ENCODE measurements around the gene SPC25. TPM values are rescaled to one million over a fixed set of nuclear protein-coding genes. Genes with fewer than 3 reads are reported as not detected.

SPC25 gene
- total RNA-seq, 1 experiment from 2014 or later, result 20.7 TPM

DNA sequence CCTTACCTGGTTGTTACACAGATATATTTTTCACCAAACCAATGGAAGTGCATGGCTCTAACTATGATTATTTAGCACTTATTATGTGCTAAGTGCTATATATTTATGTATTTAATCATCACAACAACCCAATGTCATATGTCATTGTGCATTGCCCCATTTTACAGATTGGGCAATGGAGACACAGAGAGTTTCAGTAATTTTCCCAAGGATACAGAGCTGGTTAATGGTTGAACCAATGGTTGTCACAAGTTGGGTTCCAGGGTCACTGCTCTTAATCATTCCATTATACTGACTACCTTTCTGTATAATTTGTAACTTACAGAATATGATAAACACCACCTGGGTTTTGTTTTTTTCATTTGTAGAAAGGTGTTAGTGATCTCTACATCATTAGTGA lies 58.6 kb downstream of the SPC25 start:
- Histone ChIP-seq H3K9me2 (ENCODE audit: insufficient read depth) (no peaks in the 10 kb centered on the region), H3K79me2 (ENCODE audit: low read depth) (no peaks in the 10 kb centered on the region), H2AFZ (no peak overlapping the region), H3K4me2 (no peak overlapping the region), H3K27ac (no peak overlapping the region), H4K20me1 (ENCODE audit: insufficient read depth) (no peaks in the 10 kb centered on the region), H3K36me3 (ENCODE audit: low read depth) (no peaks in the 10 kb centered on the region), H3K4me3 (no peak overlapping the region), H3K4me1 (replicated peaks; ENCODE audit: insufficient read depth) (no peaks in the 10 kb centered on the region), H3K27me3 (ENCODE audit: insufficient read depth, low read depth) (no peaks in the 10 kb centered on the region), H3K9me3 (ENCODE audit: insufficient read depth, low read depth) (no peaks in the 10 kb centered on the region), H3F3A (ENCODE audit: insufficient read depth, low read depth) (no peaks in the 10 kb centered on the region)
- ChIA-PET POLR2A (ENCODE audit: unreplicated experiment) (no interaction called here), CTCF (no interaction called here)
- no peak for DNase-seq
- intact Hi-C loops (cut with micrococcal nuclease; ENCODE audit: unreplicated experiment), result no loop called here
- TF ChIP-seq, protein P1, sequence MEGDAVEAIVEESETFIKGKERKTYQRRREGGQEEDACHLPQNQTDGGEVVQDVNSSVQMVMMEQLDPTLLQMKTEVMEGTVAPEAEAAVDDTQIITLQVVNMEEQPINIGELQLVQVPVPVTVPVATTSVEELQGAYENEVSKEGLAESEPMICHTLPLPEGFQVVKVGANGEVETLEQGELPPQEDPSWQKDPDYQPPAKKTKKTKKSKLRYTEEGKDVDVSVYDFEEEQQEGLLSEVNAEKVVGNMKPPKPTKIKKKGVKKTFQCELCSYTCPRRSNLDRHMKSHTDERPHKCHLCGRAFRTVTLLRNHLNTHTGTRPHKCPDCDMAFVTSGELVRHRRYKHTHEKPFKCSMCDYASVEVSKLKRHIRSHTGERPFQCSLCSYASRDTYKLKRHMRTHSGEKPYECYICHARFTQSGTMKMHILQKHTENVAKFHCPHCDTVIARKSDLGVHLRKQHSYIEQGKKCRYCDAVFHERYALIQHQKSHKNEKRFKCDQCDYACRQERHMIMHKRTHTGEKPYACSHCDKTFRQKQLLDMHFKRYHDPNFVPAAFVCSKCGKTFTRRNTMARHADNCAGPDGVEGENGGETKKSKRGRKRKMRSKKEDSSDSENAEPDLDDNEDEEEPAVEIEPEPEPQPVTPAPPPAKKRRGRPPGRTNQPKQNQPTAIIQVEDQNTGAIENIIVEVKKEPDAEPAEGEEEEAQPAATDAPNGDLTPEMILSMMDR (conservative IDR thresholded peaks at IDR 0.05), result no peak
- TF ChIP-seq EZH2 (IDR thresholded peaks at IDR 0.05; ENCODE audit: low read depth), result no peak
- no TSS peak for BruUV-seq (replicated peaks)

DNA sequence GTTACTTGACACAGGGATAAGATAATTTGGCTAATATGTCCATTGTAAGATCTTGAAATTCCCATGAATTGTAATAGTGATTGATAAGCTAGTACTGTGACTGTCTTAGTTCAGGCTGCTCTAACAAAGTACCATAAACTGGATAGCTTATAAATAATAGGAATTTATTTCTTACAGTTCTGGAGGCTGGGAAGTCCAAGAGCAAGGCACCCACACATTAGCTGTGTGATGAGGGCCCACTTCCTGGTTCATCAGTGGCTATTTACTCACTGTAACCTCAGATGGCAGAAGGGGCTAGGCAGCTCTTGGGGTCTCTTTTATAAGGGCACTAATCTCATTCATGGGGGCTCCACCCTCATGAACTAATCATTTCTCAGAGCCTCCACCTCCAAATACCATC lies 59.3 kb downstream of the SPC25 start:
- Histone ChIP-seq H3F3A (ENCODE audit: insufficient read depth, low read depth) (no peaks in the 10 kb centered on the region), H3K27ac (no peak overlapping the region), H3K4me3 (no peak overlapping the region), H2AFZ (no peak overlapping the region), H3K4me2 (no peak overlapping the region), H4K20me1 (ENCODE audit: insufficient read depth) (no peaks in the 10 kb centered on the region), H3K27me3 (ENCODE audit: insufficient read depth, low read depth) (no peaks in the 10 kb centered on the region), H3K36me3 (ENCODE audit: low read depth) (no peaks in the 10 kb centered on the region), H3K4me1 (replicated peaks; ENCODE audit: insufficient read depth) (no peaks in the 10 kb centered on the region), H3K9me3 (ENCODE audit: insufficient read depth, low read depth) (no peaks in the 10 kb centered on the region), H3K9me2 (ENCODE audit: insufficient read depth) (no peaks in the 10 kb centered on the region), H3K79me2 (ENCODE audit: low read depth) (no peaks in the 10 kb centered on the region)
- DNase-seq, result no peak
- TF ChIP-seq, protein P1 (conservative IDR thresholded peaks at IDR 0.05), result no peak
- no peak for TF ChIP-seq EZH2 (IDR thresholded peaks at IDR 0.05; ENCODE audit: low read depth)
- no TSS peak for BruUV-seq (replicated peaks)
- CTCF ChIA-PET, result no interaction called here
- POLR2A ChIA-PET (ENCODE audit: unreplicated experiment), result no interaction called here
- intact Hi-C loops (cut with micrococcal nuclease; ENCODE audit: unreplicated experiment), result no loop called here

DNA sequence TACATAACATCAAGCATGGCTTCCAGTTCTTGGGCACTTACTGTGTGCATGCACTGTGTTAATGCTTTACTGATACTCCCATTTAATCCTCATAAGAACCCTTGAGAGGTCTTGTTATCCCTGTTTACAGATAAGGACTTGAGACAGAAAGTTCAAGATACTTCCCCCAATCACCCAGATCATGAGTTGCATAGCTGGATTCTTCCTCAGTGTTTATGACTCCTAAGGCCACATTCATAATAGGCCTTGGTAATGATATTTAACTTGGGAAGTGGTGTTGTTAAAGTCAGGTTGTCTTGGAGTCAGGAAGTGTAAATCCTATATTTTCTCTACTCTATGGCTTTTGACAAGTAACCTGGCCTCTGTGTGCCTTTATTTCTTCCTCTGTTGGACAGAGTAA lies 65.1 kb downstream of the SPC25 start:
- Histone ChIP-seq H3K9me3 (ENCODE audit: insufficient read depth, low read depth) (no peaks in the 10 kb centered on the region), H3K27me3 (ENCODE audit: insufficient read depth, low read depth) (no peaks in the 10 kb centered on the region), H2AFZ (no peak overlapping the region), H4K20me1 (ENCODE audit: insufficient read depth) (no peaks in the 10 kb centered on the region), H3K9me2 (ENCODE audit: insufficient read depth) (no peaks in the 10 kb centered on the region), H3K4me1 (replicated peaks; ENCODE audit: insufficient read depth) (no peaks in the 10 kb centered on the region), H3F3A (ENCODE audit: insufficient read depth, low read depth) (no peaks in the 10 kb centered on the region), H3K4me2 (no peak overlapping the region), H3K36me3 (ENCODE audit: low read depth) (no peaks in the 10 kb centered on the region), H3K27ac (no peak overlapping the region), H3K4me3 (no peak overlapping the region), H3K79me2 (ENCODE audit: low read depth) (no peaks in the 10 kb centered on the region)
- no peak for DNase-seq
- no peak for TF ChIP-seq EZH2 (IDR thresholded peaks at IDR 0.05; ENCODE audit: low read depth)
- TF ChIP-seq, protein P1 (conservative IDR thresholded peaks at IDR 0.05), result no peak
- no TSS peak for BruUV-seq (replicated peaks)
- intact Hi-C loops (cut with micrococcal nuclease; ENCODE audit: unreplicated experiment), result no loop called here
- ChIA-PET CTCF (no interaction called here), POLR2A (ENCODE audit: unreplicated experiment) (no interaction called here)

Measured in PC-9 (cell line).